Measurements from ENCODE around the gene SPG21.

SPG21 gene

GRCh38 chr15:64991536-64992135, 1.9 kb upstream of the SPG21 start:
- DNase-seq (ENCODE audit: extremely low read depth, insufficient read length) = no peak
- H3K27me3 ChIP-seq (replicated peaks; ENCODE audit: control insufficient read depth, insufficient read depth, low read length) = no peaks in the 10 kb centered on the region
- no peak for TF ChIP-seq CTCF (IDR thresholded peaks at IDR 0.05; ENCODE audit: insufficient read depth, low read length, poor library complexity, severe bottlenecking)
- H3K4me3 ChIP-seq (replicated peaks; ENCODE audit: low read depth, low read length) = no peak overlapping the region
- peaks cover 1% of the 10 kb centered on the region; the same call in 1 of the 2 replicates for H3K36me3 ChIP-seq (ENCODE audit: control insufficient read depth, insufficient read depth, low read length)

GRCh38 chr15:64990168-64990470, 405 bp upstream of the SPG21 start:
- H3K4me3 ChIP-seq (replicated peaks; ENCODE audit: low read depth, low read length) = peak overlapping the region; percentile 69
- H3K36me3 ChIP-seq (ENCODE audit: control insufficient read depth, insufficient read depth, low read length) = peaks cover 1% of the 10 kb centered on the region; the same call in 1 of the 2 replicates
- TF ChIP-seq CTCF (IDR thresholded peaks at IDR 0.05; ENCODE audit: insufficient read depth, low read length, poor library complexity, severe bottlenecking) = no peak
- DNase-seq (ENCODE audit: extremely low read depth, insufficient read length) = no peak
- H3K27me3 ChIP-seq (replicated peaks; ENCODE audit: control insufficient read depth, insufficient read depth, low read length) = no peaks in the 10 kb centered on the region

- no peak for TF ChIP-seq CTCF (IDR thresholded peaks at IDR 0.05; ENCODE audit: insufficient read depth, low read length, poor library complexity, severe bottlenecking)
- H3K4me3 ChIP-seq (replicated peaks; ENCODE audit: low read depth, low read length) = no peak overlapping the region
- DNase-seq (ENCODE audit: extremely low read depth, insufficient read length) = no peak
- H3K36me3 ChIP-seq (ENCODE audit: control insufficient read depth, insufficient read depth, low read length) = peaks cover 3% of the 10 kb centered on the region
- no peaks in the 10 kb centered on the region for H3K27me3 ChIP-seq (replicated peaks; ENCODE audit: control insufficient read depth, insufficient read depth, low read length)
Measured at GRCh38 chr15:64987136-64987535, 2.6 kb downstream of the SPG21 start.

- no peak for DNase-seq (ENCODE audit: extremely low read depth, insufficient read length)
- H3K36me3 ChIP-seq (ENCODE audit: control insufficient read depth, insufficient read depth, low read length) = peaks cover 5% of the 10 kb centered on the region
- H3K27me3 ChIP-seq (replicated peaks; ENCODE audit: control insufficient read depth, insufficient read depth, low read length) = no peaks in the 10 kb centered on the region
- no peak for TF ChIP-seq CTCF (IDR thresholded peaks at IDR 0.05; ENCODE audit: insufficient read depth, low read length, poor library complexity, severe bottlenecking)
- peak overlapping the region; percentile 11; the same call in 1 of the 2 replicates for H3K4me3 ChIP-seq (replicated peaks; ENCODE audit: low read depth, low read length)
Measured at GRCh38 chr15:64985366-64986033, 4.2 kb downstream of the SPG21 start.

- no peaks in the 10 kb centered on the region for H3K27me3 ChIP-seq (replicated peaks; ENCODE audit: control insufficient read depth, insufficient read depth, low read length)
- DNase-seq (ENCODE audit: extremely low read depth, insufficient read length) = no peak
- H3K4me3 ChIP-seq (replicated peaks; ENCODE audit: low read depth, low read length) = no peak overlapping the region
- no peak for TF ChIP-seq CTCF (IDR thresholded peaks at IDR 0.05; ENCODE audit: insufficient read depth, low read length, poor library complexity, severe bottlenecking)
- H3K36me3 ChIP-seq (ENCODE audit: control insufficient read depth, insufficient read depth, low read length) = peaks cover 8% of the 10 kb centered on the region
Measured at GRCh38 chr15:64982472-64982871, 7.2 kb downstream of the SPG21 start.

All from GM06990 (cell line).